ENCODE measurements around the gene GTF2F1. TPM values are rescaled to one million over a fixed set of nuclear protein-coding genes. Genes with fewer than 3 reads are reported as not detected.

GTF2F1 gene
- total RNA-seq, 1 experiment from 2014 or later, result 67.2 TPM

GRCh38 chr19:6414793-6415590 is 22.0 kb upstream of the GTF2F1 start:
- Histone ChIP-seq H3K4ac (ENCODE audit: low read depth, low read length) (no peak overlapping the region), H3K27me3 (ENCODE audit: insufficient read depth, low read length) (no peaks in the 10 kb centered on the region), H2BK15ac (ENCODE audit: low read depth, low read length) (no peak overlapping the region), H2BK120ac (ENCODE audit: low read depth, low read length, poor library complexity, severe bottlenecking) (no peak overlapping the region), H3K4me1 (ENCODE audit: insufficient read depth, low read length) (no peaks in the 10 kb centered on the region), H3K14ac (ENCODE audit: insufficient read depth, low read length) (no peak overlapping the region), H2BK20ac (ENCODE audit: low read depth, low read length, poor library complexity, severe bottlenecking) (no peak overlapping the region), H3K9ac (ENCODE audit: extremely low read depth, insufficient read length, low read length) (no peak overlapping the region), H3K23me2 (ENCODE audit: insufficient read length, low read depth, low read length, poor library complexity, severe bottlenecking) (no peaks in the 10 kb centered on the region), H3K27ac (ENCODE audit: insufficient read length, low read depth, low read length) (no peak overlapping the region), H3K79me2 (ENCODE audit: insufficient read depth, low read length) (peaks cover 3% of the 10 kb centered on the region; the same call in 1 of the 2 replicates), H3T11ph (ENCODE audit: low read length) (no peak overlapping the region), H3K9me3 (ENCODE audit: control insufficient read depth, low read depth, low read length) (no peaks in the 10 kb centered on the region), H2BK12ac (ENCODE audit: insufficient read length, low read depth, low read length) (no peak overlapping the region), H4K8ac (replicated peaks; ENCODE audit: insufficient read length, low read depth, low read length) (no peak overlapping the region), H3K56ac (ENCODE audit: insufficient read length, low read depth, low read length) (no peak overlapping the region), H4K91ac (ENCODE audit: insufficient read length, low read depth, low read length) (no peak overlapping the region), H2BK5ac (ENCODE audit: insufficient read length, low read length) (no peak overlapping the region), H3K4me2 (ENCODE audit: insufficient read depth, insufficient read length, low read length) (no peak overlapping the region), H2AFZ (ENCODE audit: low read length) (no peak overlapping the region), H4K20me1 (ENCODE audit: control insufficient read depth, insufficient read depth, insufficient read length) (no peaks in the 10 kb centered on the region), H2AK5ac (ENCODE audit: insufficient read length, low read length) (no peak overlapping the region), H3K23ac (ENCODE audit: insufficient read length, low read depth, low read length) (no peak overlapping the region), H4K5ac (ENCODE audit: insufficient read length, low read depth, low read length) (no peak overlapping the region), H3K18ac (ENCODE audit: insufficient read length, low read depth, low read length) (no peak overlapping the region), H3K79me1 (ENCODE audit: insufficient read depth, low read depth, low read length, poor library complexity, severe bottlenecking) (peaks cover 3% of the 10 kb centered on the region)
- TF ChIP-seq, protein P1, sequence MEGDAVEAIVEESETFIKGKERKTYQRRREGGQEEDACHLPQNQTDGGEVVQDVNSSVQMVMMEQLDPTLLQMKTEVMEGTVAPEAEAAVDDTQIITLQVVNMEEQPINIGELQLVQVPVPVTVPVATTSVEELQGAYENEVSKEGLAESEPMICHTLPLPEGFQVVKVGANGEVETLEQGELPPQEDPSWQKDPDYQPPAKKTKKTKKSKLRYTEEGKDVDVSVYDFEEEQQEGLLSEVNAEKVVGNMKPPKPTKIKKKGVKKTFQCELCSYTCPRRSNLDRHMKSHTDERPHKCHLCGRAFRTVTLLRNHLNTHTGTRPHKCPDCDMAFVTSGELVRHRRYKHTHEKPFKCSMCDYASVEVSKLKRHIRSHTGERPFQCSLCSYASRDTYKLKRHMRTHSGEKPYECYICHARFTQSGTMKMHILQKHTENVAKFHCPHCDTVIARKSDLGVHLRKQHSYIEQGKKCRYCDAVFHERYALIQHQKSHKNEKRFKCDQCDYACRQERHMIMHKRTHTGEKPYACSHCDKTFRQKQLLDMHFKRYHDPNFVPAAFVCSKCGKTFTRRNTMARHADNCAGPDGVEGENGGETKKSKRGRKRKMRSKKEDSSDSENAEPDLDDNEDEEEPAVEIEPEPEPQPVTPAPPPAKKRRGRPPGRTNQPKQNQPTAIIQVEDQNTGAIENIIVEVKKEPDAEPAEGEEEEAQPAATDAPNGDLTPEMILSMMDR (conservative IDR thresholded peaks at IDR 0.05), result no peak
- Mint-ChIP-seq H3K27ac (peak overlapping the region in 1 of 3 experiments; percentile 95; a peak in 2 of 7 replicates), H3K36me3 (ENCODE audit: insufficient read depth in 1 of 3, low read depth in 3 of 3) (peaks cover 30 to 68% (median 68%) of the 10 kb centered on the region in 3 experiments), H3K9me3 (no peaks in the 10 kb centered on the region; a peak in 1 of 5 replicates), H3K27me3 (ENCODE audit: low read depth) (no peaks in the 10 kb centered on the region), H3K4me3 (0 out of 5 replicates have a peak overlapping the region, but pooled peaks of 1 of the 2 experiments have one; percentile 26), H3K4me1 (peaks cover 3 to 21% of the 10 kb centered on the region in 2 experiments)
- no CpG with 5 or more reads among the region's 47 CpGs for WGBS (ENCODE audit: extremely low coverage, insufficient read length, low lambda C conversion rate)
- DNase-seq, result no peak
